Right lobe of liver (tissue), 4 donors: ENCODE measurements around the gene MRRF.

Experiments
- CTCF ChIP-seq, 4 donors: fragments of 200-600 bp in 3 of 4; fragments of 450-650 bp in 1 of 4; IDR thresholded peaks; one replicate each; pipeline versions ENCODE4 v1.5.1 to v1.8.0; 2016 to 2022; ENCODE audit warnings: antibody characterized with exemption in 4 of 4, mild to moderate bottlenecking in 2 of 4
- POLR2A ChIP-seq: fragments of 450-650 bp; IDR thresholded peaks from one replicate; pipeline ENCODE4 v1.6.1; 2017; ENCODE audit warnings: antibody characterized with exemption, mild to moderate bottlenecking
- donor health status: DM: no; HTN: no; CAD: no.
- donor health status: DM: no; HTN: no; CAD: no.
- donor health status: DM: no; HTN: yes; CAD: no.

- no peak for TF ChIP-seq CTCF (IDR thresholded peaks at IDR 0.05)
- no peak for TF ChIP-seq POLR2A
These were observed 72.9 kb downstream of the MRRF start for GRCh38 chr9:122337556-122337929.
